Measurements from ENCODE around the gene RCCD1. TPM values are rescaled to one million over a fixed set of nuclear protein-coding genes. Genes with fewer than 3 reads are reported as not detected.

The RCCD1 gene
- total RNA-seq, 1 donor from 2014 or later = 10.0 TPM

- no peaks in the 10 kb centered on the region for H3K9me3 ChIP-seq
- H3K4me1 ChIP-seq = peaks cover 13 to 44% of the 10 kb centered on the region in 2 donors
- DNase-seq (ENCODE audit: low spot score in 2 of 2) = peak; percentile 61 to 92
- peak overlapping the region; percentile 83 to 91 for H3K27ac ChIP-seq
- peaks cover 0 to 7% of the 10 kb centered on the region in 2 donors for H3K36me3 ChIP-seq
- TF ChIP-seq, protein P1, sequence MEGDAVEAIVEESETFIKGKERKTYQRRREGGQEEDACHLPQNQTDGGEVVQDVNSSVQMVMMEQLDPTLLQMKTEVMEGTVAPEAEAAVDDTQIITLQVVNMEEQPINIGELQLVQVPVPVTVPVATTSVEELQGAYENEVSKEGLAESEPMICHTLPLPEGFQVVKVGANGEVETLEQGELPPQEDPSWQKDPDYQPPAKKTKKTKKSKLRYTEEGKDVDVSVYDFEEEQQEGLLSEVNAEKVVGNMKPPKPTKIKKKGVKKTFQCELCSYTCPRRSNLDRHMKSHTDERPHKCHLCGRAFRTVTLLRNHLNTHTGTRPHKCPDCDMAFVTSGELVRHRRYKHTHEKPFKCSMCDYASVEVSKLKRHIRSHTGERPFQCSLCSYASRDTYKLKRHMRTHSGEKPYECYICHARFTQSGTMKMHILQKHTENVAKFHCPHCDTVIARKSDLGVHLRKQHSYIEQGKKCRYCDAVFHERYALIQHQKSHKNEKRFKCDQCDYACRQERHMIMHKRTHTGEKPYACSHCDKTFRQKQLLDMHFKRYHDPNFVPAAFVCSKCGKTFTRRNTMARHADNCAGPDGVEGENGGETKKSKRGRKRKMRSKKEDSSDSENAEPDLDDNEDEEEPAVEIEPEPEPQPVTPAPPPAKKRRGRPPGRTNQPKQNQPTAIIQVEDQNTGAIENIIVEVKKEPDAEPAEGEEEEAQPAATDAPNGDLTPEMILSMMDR (IDR thresholded peaks at IDR 0.05) = no peak
- peak overlapping the region in 1 of 2 donors; percentile 51 for H3K4me3 ChIP-seq
- H3K27me3 ChIP-seq = no peaks in the 10 kb centered on the region
- intact Hi-C loops (cut with DNase I) = loop anchor here (5.0 kb wide), 1 partner anchor 312 kb away; no protein-coding TSS in a partner anchor
These were observed 5.2 kb downstream of the RCCD1 start for GRCh38 chr15:90959894-90960293.

DNA sequence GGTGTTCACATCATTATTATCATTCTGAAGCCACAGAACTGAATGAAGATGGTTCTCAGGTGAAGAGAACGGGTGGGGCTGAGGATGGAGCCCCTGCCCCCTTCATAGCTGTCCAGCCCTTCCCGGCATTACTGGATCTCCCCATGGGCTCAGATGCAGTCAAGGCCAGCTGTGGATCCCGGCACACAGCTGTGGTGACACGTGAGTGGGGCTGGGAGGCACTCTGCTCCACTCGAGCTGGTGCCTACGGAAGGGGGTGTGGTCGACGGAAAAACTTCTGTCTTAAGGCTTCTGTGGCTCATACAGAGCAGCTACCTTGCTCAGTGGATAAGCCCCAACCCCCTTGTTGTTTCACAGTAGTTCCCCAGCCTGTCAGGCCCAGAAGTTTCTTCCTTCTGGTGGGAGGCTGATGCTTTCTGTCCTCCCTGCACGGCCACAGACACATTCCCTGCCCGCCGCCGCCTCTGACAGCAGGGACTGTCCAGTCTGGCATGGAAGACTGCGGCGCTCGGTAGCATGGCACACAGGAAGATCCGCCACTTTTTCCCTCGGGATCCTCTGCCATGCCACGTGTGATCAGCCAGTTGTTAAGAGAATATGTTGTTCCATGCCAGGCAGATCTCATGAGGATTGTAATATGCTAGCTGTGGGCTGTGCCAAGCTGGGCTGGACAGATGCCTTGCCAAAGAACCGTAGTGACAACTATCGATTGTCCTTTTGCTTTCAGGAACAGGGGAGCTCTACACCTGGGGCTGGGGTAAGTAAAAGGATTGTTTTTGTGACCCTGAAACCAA, 5.8 kb downstream of the RCCD1 start:
- DNase-seq (ENCODE audit: low spot score in 2 of 2) = no peak
- TF ChIP-seq, protein P1 (IDR thresholded peaks at IDR 0.05) = no peak
- peak overlapping the region; percentile 7 to 51 for H3K4me3 ChIP-seq
- intact Hi-C loops (cut with DNase I) = no loop called here
- peaks cover 2 to 7% of the 10 kb centered on the region in 2 donors for H3K36me3 ChIP-seq
- H3K9me3 ChIP-seq = no peaks in the 10 kb centered on the region
- H3K4me1 ChIP-seq = peaks cover 9 to 39% of the 10 kb centered on the region in 2 donors
- H3K27ac ChIP-seq = peak overlapping the region; percentile 83 to 91
- H3K27me3 ChIP-seq = no peaks in the 10 kb centered on the region

GRCh38 chr15:90962021-90962420, 7.3 kb downstream of the RCCD1 start:
- Histone ChIP-seq H3K27me3 (no peaks in the 10 kb centered on the region), H3K36me3 (peaks cover 7 to 11% of the 10 kb centered on the region in 2 donors), H3K27ac (no peak overlapping the region), H3K4me1 (peaks cover 8 to 32% of the 10 kb centered on the region in 2 donors), H3K4me3 (no peak overlapping the region), H3K9me3 (no peaks in the 10 kb centered on the region)
- TF ChIP-seq, protein P1 (IDR thresholded peaks at IDR 0.05) = no peak
- DNase-seq (ENCODE audit: low spot score in 2 of 2) = no peak
- intact Hi-C loops (cut with DNase I) = no loop called here

- no peak overlapping the region for H3K4me3 ChIP-seq
- no peaks in the 10 kb centered on the region for H3K9me3 ChIP-seq
- H3K27me3 ChIP-seq = no peaks in the 10 kb centered on the region
- H3K27ac ChIP-seq = no peak overlapping the region
- no peaks in the 10 kb centered on the region for H3K4me1 ChIP-seq
- intact Hi-C loops (cut with DNase I) = no loop called here
- no peak for DNase-seq (ENCODE audit: low spot score in 2 of 2)
- H3K36me3 ChIP-seq = peaks cover 11 to 13% of the 10 kb centered on the region in 2 donors
- TF ChIP-seq, protein P1 (IDR thresholded peaks at IDR 0.05) = no peak
These were observed 11.6 kb downstream of the RCCD1 start for GRCh38 chr15:90966262-90966661.

- no peaks in the 10 kb centered on the region for H3K9me3 ChIP-seq
- no peak overlapping the region for H3K4me3 ChIP-seq
- H3K36me3 ChIP-seq = peaks cover 11 to 13% of the 10 kb centered on the region in 2 donors
- no peak for DNase-seq (ENCODE audit: low spot score in 2 of 2)
- no peak overlapping the region for H3K27ac ChIP-seq
- H3K27me3 ChIP-seq = no peaks in the 10 kb centered on the region
- intact Hi-C loops (cut with DNase I) = no loop called here
- no peaks in the 10 kb centered on the region for H3K4me1 ChIP-seq
- TF ChIP-seq, protein P1 (IDR thresholded peaks at IDR 0.05) = no peak
These were observed 12.5 kb downstream of the RCCD1 start for GRCh38 chr15:90967206-90967605.

Data from ascending aorta (tissue), 2 donors.